Caki2 (cell line): Measurements from ENCODE around the gene ABLIM2. TPM values are rescaled to one million over a fixed set of nuclear protein-coding genes. Genes with fewer than 3 reads are reported as not detected.

Experiments used
- DNase-seq: peaks from one replicate; pipeline ENCODE4 v3.0.0-alpha.2; 2015; ENCODE audit warnings: low read depth
- in situ Hi-C: cut with HindIII; loops from 2 replicates; pipeline ENCODE4 v1.10.0; 2016; ENCODE audit warnings: low sequenced_read_pairs, low pct_unique_long_range_greater_than_20kb, mixed read lengths
- total RNA-seq: library from RNA; depleted of rRNA; stranded (reverse); fragments of >200 nt; shearing (Covaris generic); gene quantifications from 2 replicates; pipeline ENCODE4 v1.2.3, GENCODE V29; 2014; ENCODE audit warnings: low replicate concordance

Gene ABLIM2
- total RNA-seq, 1 experiment from 2014 or later: 2.1 TPM

- no peak for DNase-seq
- in situ Hi-C loops: no loop called here
Measured at GRCh38 chr4:7995866-7996265, 162.7 kb downstream of the ABLIM2 start.

- no peak for DNase-seq
- in situ Hi-C loops: no loop called here
Measured at GRCh38 chr4:7995135-7995534, 163.5 kb downstream of the ABLIM2 start.

- no peak for DNase-seq
- in situ Hi-C loops: no loop called here
Measured at GRCh38 chr4:7993671-7994070, 164.9 kb downstream of the ABLIM2 start.

- in situ Hi-C loops: no loop called here
- DNase-seq: no peak
Measured at GRCh38 chr4:7992846-7993245, 165.8 kb downstream of the ABLIM2 start.

- in situ Hi-C loops: no loop called here
- DNase-seq: no peak
Measured at GRCh38 chr4:7990807-7991459, 167.7 kb downstream of the ABLIM2 start.

GRCh38 chr4:7989654-7990053 lies 169.0 kb downstream of the ABLIM2 start:
- in situ Hi-C loops: no loop called here
- no peak for DNase-seq

GRCh38 chr4:7988437-7988836 lies 170.2 kb downstream of the ABLIM2 start:
- in situ Hi-C loops: no loop called here
- DNase-seq: no peak

GRCh38 chr4:7987148-7987989 lies 171.2 kb downstream of the ABLIM2 start:
- in situ Hi-C loops: no loop called here
- peak; percentile 48 for DNase-seq

GRCh38 chr4:7985891-7986441 lies 172.6 kb downstream of the ABLIM2 start:
- no peak for DNase-seq
- in situ Hi-C loops: no loop called here

- in situ Hi-C loops: no loop called here
- DNase-seq: no peak
Measured at GRCh38 chr4:7985072-7985471, 173.5 kb downstream of the ABLIM2 start.

- no peak for DNase-seq
- in situ Hi-C loops: no loop called here
Measured at GRCh38 chr4:7984286-7984925, 174.2 kb downstream of the ABLIM2 start.

- no peak for DNase-seq
- in situ Hi-C loops: no loop called here
Measured at GRCh38 chr4:7983296-7983695, 175.3 kb downstream of the ABLIM2 start.

- DNase-seq: no peak
- in situ Hi-C loops: no loop called here
Measured at GRCh38 chr4:7981738-7982394, 176.7 kb downstream of the ABLIM2 start.

GRCh38 chr4:7980036-7980435 lies 178.6 kb downstream of the ABLIM2 start:
- in situ Hi-C loops: no loop called here
- no peak for DNase-seq

GRCh38 chr4:7979652-7979968 lies 179.0 kb downstream of the ABLIM2 start:
- in situ Hi-C loops: no loop called here
- no peak for DNase-seq

GRCh38 chr4:7978907-7979651 lies 179.5 kb downstream of the ABLIM2 start:
- no peak for DNase-seq
- in situ Hi-C loops: no loop called here

- in situ Hi-C loops: no loop called here
- DNase-seq: peak; percentile 44
Measured at GRCh38 chr4:7978489-7978888, 180.1 kb downstream of the ABLIM2 start.

- in situ Hi-C loops: no loop called here
- no peak for DNase-seq
Measured at GRCh38 chr4:7976634-7977033, 182.0 kb downstream of the ABLIM2 start.
